Tibial artery (tissue), 4 donors: ENCODE results near the gene NTRK2.
A peak's percentile ranks its signal among the peaks of the same experiment; 100 is the strongest.

ENCODE experiments used
- DNase-seq, 2 donors: peaks; one replicate each; pipeline ENCODE4 v3.0.0-alpha.2; 2019
- H3K27ac ChIP-seq, 2 donors: fragments of 200-600 bp; sonication (generic) in 1 of 2; 1 replicate in 1 of 2; 2 replicates in 1 of 2; pipeline ENCODE4 v1.5.1; 2018 to 2019; ENCODE audit warnings: mild to moderate bottlenecking in 1 of 2
- H3K27me3 ChIP-seq, 2 donors: fragments of 200-600 bp; sonication (generic) in 1 of 2; one replicate each; pipeline versions ENCODE4 v1.5.1 to v1.6.0; 2016 to 2019
- H3K36me3 ChIP-seq, 3 donors: fragments of 200-600 bp; sonication (generic) in 2 of 3; one replicate each; pipeline ENCODE4 v1.5.1; 2016 to 2019; ENCODE audit warnings: mild to moderate bottlenecking in 2 of 3
- H3K4me1 ChIP-seq, 4 donors: fragments of 200-600 bp; sonication (generic) in 2 of 4; 1 replicate in 3 of 4; 2 replicates in 1 of 4; pipeline ENCODE4 v1.5.1; 2016 to 2019
- H3K4me3 ChIP-seq, 2 donors: fragments of 200-600 bp; sonication (generic) in 1 of 2; 1 replicate in 1 of 2; 2 replicates in 1 of 2; pipeline ENCODE4 v1.5.1; 2018 to 2019; ENCODE audit warnings: mild to moderate bottlenecking in 2 of 2
- H3K9me3 ChIP-seq, 3 donors: fragments of 200-600 bp; sonication (generic) in 1 of 3; one replicate each; pipeline ENCODE4 v1.5.1; 2016 to 2019
- CTCF ChIP-seq, 2 experiments: fragments of 200-600 bp in 1 of 2; fragments of 450-650 bp in 1 of 2; IDR thresholded peaks; one replicate each; pipeline ENCODE4 v1.5.1; 2017 to 2019; ENCODE audit warnings: antibody characterized with exemption in 2 of 2, mild to moderate bottlenecking in 1 of 2, moderate library complexity in 1 of 2
- intact Hi-C: fragments of 100-400 bp; cut with DNase I; formaldehyde crosslinking; loops from one replicate; pipeline ENCODE4 v1.15.0; 2023; ENCODE audit warnings: low total_unique reads

The NTRK2 gene

DNA sequence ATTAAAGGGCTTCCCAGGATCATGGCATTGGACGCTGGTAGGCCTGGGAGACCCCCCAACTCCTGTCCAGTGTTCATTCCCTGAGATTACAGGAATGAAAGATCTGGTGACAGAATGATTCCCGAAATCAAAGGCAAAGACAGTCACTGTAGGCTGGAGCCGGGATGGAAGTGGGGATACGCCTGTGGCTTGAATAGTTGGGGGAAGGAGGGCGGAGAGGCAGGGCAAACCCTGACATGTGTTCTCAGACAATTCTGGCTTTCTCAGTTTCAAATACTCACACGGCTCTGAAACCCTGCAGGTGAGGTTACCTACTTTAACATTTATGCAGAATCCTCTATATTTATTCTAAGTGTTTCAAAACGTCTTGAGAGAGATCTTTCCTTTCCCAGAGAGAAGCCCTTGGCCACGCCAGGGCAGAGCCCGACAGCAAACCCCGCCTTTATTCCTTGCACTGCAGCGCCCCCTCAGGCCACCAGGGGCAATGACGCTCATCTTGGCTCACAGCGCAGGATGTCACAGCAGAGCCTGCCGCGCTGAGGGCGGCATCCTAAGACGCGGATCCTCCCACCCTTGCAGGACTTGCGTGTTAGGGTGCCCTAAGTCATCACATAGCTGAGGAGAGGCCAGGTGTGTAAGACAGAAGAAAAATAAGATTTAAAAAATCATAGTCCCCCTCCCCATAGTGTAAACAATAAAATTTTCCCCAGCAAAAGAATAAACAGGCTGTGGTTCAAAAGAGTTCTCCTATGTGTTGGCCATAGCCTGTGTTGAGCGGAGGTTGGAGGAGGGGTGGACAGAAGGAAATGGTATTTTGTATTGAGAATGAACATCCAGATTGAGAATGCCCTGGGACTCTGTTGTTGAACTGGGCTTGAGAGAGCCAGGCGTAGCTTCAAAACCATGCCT lies 284.5 kb downstream of the NTRK2 start:
- peaks cover 0 to 23% (median 9%) of the 10 kb centered on the region in 4 donors for H3K4me1 ChIP-seq
- H3K9me3 ChIP-seq = no peaks in the 10 kb centered on the region
- intact Hi-C loops = loop anchor here (2.0 to 10.0 kb wide), 4 partner anchors 257 to 559 kb away; partner anchors contain the start of gene NTRK2
- H3K27ac ChIP-seq = no peak overlapping the region
- H3K27me3 ChIP-seq = no peaks in the 10 kb centered on the region
- no peaks in the 10 kb centered on the region for H3K36me3 ChIP-seq
- DNase-seq = peak; percentile 83 to 88
- no peak overlapping the region for H3K4me3 ChIP-seq
- peak; percentile 94 to 96 for TF ChIP-seq CTCF (IDR thresholded peaks at IDR 0.05)

- Histone ChIP-seq H3K4me1 (peaks cover 0 to 23% (median 9%) of the 10 kb centered on the region in 4 donors), H3K27ac (no peak overlapping the region), H3K36me3 (no peaks in the 10 kb centered on the region), H3K9me3 (no peaks in the 10 kb centered on the region), H3K4me3 (no peak overlapping the region), H3K27me3 (no peaks in the 10 kb centered on the region)
- no peak for DNase-seq
- no peak for TF ChIP-seq CTCF (IDR thresholded peaks at IDR 0.05)
- intact Hi-C loops = loop anchor here (2.0 to 10.0 kb wide), 2 partner anchors 258 to 560 kb away; no protein-coding TSS in a partner anchor
Observed at GRCh38 chr9:84955155-84955554, 285.6 kb downstream of the NTRK2 start.

- Histone ChIP-seq H3K4me1 (peaks cover 0 to 23% (median 9%) of the 10 kb centered on the region in 4 donors), H3K9me3 (no peaks in the 10 kb centered on the region), H3K27me3 (no peaks in the 10 kb centered on the region), H3K27ac (no peak overlapping the region), H3K4me3 (no peak overlapping the region), H3K36me3 (no peaks in the 10 kb centered on the region)
- intact Hi-C loops = loop anchor here (2.0 to 10.0 kb wide), 2 partner anchors 259 to 561 kb away; no protein-coding TSS in a partner anchor
- DNase-seq = no peak
- TF ChIP-seq CTCF (IDR thresholded peaks at IDR 0.05) = no peak
Observed at GRCh38 chr9:84955971-84956370, 286.4 kb downstream of the NTRK2 start.

DNA sequence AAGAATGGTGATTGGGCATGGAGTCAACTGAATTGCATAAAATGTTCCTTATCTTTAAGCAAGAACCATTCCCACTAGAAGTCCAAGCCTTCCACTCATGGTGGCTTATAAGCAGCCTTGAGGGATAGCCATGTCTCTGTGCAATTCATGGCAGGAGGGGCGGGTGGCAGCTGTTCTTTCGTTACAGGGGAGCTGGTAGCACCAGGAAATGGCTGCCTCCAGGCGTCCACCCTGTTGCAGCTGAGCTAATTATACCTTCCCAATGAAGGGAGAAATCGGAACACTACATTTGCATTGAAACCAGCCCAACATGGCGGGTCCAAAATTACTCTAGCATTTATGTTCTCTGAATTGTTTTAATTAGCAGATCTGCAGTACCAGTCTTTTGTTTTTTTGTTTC lies 289.8 kb downstream of the NTRK2 start:
- Histone ChIP-seq H3K9me3 (no peaks in the 10 kb centered on the region), H3K4me1 (peaks cover 0 to 2% (median 0%) of the 10 kb centered on the region in 4 donors), H3K4me3 (no peak overlapping the region), H3K27me3 (no peaks in the 10 kb centered on the region), H3K36me3 (no peaks in the 10 kb centered on the region), H3K27ac (no peak overlapping the region)
- no peak for TF ChIP-seq CTCF (IDR thresholded peaks at IDR 0.05)
- no peak for DNase-seq
- intact Hi-C loops = loop anchor here (10.0 kb wide), 1 partner anchor 565 kb away; no protein-coding TSS in a partner anchor

- Histone ChIP-seq H3K27ac (no peak overlapping the region), H3K4me3 (no peak overlapping the region), H3K4me1 (no peaks in the 10 kb centered on the region), H3K27me3 (no peaks in the 10 kb centered on the region), H3K9me3 (no peaks in the 10 kb centered on the region), H3K36me3 (no peaks in the 10 kb centered on the region)
- intact Hi-C loops = no loop called here
- no peak for TF ChIP-seq CTCF (IDR thresholded peaks at IDR 0.05)
- no peak for DNase-seq
Observed at GRCh38 chr9:84966876-84967830, 297.6 kb downstream of the NTRK2 start.
